HG03045 (cell line): ENCODE data around the gene SLC8B1.
A peak's percentile ranks its signal among the peaks of the same experiment; 100 is the strongest.

Experiments
- ATAC-seq: cut with Tn5 transposase; IDR thresholded peaks from one replicate; pipeline ENCODE4 v1.9.1; 2021; ENCODE audit warnings: mild to moderate bottlenecking, moderate library complexity; ENCODE audit not compliant: unreplicated experiment

The SLC8B1 gene

DNA sequence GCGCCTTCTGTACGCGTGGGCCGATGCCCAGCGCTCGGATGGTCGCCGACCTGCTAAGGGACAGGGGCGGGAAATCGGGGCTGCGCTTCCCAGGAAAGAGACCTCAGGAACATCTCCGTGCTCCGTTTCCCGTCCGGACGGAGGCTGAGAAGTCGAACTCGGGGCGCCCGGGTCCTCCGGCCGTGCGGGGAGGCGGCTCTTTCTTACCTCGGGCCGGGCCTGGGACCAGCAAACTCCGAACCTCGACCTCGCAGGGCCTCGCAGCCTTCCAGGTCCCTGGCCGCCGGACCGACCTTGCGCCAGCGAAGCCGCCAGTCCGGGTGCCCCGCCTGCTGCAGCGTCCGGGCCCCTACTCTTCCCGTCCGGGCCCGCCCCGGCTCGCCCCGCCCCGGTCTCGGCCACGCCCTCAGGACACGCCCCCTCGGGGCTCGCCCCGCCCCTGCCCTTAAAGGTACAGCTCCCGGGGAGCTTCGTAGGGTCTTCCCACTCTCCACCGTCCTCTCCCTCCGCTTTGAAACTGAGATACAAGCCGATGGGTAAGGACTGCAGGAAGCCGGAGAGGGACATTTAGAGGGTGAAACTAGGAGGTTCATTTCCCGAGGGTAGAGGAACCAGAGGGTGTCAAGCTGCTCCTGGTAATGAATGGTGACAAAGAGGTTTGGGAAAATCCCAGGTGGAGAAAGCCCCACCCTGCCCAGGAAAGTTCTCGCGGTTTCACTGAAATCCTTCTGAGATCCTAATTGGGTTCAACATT lies at the start of gene SLC8B1:
Gene SLC8B1 (minus strand): TSS at position 324 of the 754 bp plus-strand sequence. CDS start 2,231 bp downstream, outside the sequence.
- ATAC-seq = peak; percentile 93

DNA sequence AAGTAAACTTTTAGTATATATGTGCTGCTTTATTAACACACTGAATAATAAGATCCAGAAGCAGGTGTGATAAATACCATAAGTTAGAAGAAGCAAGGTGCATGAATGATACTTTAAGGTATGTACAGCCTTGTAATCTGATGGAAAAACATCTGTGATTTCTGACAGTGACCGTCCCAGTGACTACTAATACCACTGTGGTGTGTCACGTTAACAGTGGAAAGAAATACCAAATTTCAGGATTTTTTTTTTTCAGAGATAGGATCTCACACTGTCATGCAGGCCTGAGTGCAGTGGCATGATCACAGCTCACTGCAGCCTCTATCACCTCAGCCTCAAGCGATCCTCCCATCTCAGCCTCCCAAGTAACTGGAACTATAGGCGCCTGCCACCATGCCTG lies 47.3 kb upstream of the SLC8B1 start:
- ATAC-seq = no peak

DNA sequence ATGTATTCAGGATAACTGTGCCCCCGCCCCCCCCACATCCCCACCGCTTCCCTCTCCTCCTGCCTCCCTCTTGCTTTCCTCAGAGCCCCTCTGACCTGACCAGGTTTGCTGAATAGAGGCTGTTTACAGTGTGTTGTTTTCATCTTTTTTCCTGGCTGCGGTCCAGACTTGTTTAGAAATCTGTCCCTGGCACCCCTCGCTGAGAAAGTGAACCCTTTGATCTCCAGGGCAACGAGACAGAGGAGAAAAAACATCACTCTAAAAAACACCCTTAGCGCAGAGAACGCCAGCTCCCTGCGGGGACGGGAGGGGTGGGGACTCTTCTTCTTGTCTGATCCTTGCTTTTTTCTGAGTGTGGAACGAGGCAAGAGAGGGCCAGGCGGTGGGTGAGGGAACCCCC lies 46.3 kb upstream of the SLC8B1 start:
- ATAC-seq = no peak

DNA sequence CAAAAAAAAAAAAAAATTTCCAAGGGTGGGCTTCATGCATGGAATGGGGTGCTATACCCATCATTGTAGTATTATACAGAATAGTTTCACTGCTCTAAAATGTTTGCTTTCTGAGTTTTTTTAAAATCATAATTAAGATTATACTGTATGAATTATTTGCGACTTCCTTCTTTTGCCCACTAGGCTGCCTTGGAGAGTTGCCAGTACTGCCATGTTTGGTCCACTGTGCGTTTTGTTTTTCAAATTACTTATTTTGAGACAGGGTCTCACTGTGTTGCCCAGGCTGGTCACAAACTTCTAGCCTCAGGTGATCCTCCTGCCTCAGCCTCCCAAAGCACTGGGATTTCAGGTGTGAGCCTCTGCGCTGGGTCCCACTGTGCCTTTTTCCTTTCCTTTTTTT lies 43.4 kb upstream of the SLC8B1 start:
- ATAC-seq = no peak

DNA sequence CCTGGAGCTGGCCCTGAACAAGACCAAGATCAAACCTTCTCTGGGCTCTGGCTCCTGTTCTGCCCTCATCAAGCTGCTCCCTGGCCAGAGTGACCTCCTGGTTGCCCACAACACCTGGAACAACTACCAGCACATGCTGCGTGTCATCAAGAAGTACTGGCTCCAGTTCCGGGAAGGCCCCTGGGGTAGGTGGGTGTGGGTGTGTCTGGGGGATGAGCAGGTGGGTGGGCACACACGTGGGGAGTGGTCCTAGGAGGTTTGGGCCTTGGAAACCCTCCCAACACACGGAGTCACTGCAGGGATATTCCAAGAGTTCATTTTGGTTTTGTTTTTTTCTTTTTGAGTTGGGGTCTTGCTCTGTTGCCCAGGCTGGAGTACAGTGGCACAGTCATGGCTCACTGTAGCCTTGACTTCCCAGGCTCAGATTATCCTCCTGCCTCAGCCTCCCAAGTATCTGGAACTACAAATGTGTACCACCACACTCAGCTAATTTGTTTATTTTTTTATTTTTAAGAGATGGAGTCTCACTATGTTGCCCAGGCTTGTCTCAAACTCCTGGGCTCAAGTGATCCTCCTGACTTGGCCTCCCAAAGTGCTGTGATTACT lies 40.0 kb upstream of the SLC8B1 start:
- no peak for ATAC-seq

DNA sequence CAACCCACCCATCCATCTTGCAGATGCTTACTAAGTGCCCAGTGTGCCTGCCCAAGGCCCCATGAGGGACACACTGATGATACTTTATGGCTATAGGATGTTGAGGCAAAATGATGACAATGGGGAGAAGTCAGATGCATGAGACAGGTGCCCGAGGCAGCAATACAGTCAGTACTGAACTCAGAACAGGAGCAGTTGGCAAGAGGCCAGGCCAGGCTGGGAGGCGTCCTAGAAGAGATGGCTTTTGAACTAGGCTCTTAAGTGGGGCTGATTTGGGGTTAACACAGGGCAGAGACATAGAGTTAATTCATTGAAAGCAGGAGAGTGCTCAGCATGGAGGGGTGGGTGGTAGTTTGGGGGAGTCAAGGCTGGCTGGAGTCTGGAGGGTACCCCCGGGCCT lies 39.1 kb upstream of the SLC8B1 start:
- ATAC-seq = no peak

DNA sequence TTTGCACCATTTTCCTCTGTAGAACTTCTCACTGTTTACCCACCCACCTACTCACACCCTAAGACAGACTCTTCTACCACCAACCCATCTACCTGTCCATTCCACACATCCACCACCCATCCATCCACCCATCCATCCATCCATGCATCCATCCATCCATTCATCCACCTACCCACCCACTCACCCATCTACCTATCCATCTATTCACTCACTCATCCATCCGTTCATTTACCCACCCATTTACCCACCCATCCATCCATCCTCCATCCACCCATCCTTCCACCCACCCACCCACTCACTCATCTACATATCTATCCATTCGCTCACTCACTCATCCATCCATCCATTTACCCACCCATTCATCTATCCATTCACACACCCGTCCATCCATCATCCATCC lies 38.5 kb upstream of the SLC8B1 start:
- no peak for ATAC-seq

DNA sequence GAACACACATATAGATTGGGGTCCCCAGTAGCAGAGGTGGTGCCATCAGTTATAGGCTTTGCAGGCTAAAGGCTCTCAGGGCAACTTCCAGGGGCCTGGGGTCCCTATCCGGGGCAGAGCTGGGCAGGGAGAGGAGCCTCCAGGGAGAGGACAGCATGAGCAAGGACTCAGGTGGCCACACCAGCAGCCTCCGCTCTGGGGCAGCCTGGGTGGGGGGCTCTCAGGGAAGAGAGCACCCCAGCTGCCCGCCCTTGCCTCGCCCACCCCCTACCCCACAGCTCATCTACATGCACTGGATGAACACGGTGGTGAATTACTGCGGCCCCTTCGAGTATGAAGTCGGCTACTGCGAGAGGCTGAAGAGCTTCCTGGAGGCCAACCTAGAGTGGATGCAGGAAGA lies 37.5 kb upstream of the SLC8B1 start:
- ATAC-seq = no peak

DNA sequence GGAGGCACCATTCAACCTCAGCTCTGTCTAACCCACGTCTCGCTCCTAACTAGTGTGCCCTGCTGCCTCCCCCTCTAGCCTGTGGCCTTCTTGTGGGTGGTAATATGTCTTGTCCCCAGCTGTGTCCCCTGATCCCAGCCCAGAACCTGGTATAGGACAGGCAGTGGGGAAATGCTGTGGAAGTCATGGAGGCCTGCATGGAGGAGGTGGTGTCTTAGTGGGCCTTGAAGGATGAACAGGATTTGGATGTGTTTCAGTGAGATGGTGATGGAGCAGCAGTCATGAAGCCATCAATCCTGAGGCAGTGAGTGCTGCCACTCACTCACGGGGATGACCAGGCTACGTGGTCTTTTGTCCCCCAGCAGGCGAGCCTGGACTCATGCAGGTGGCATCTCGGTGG lies 36.9 kb upstream of the SLC8B1 start:
- ATAC-seq = no peak

DNA sequence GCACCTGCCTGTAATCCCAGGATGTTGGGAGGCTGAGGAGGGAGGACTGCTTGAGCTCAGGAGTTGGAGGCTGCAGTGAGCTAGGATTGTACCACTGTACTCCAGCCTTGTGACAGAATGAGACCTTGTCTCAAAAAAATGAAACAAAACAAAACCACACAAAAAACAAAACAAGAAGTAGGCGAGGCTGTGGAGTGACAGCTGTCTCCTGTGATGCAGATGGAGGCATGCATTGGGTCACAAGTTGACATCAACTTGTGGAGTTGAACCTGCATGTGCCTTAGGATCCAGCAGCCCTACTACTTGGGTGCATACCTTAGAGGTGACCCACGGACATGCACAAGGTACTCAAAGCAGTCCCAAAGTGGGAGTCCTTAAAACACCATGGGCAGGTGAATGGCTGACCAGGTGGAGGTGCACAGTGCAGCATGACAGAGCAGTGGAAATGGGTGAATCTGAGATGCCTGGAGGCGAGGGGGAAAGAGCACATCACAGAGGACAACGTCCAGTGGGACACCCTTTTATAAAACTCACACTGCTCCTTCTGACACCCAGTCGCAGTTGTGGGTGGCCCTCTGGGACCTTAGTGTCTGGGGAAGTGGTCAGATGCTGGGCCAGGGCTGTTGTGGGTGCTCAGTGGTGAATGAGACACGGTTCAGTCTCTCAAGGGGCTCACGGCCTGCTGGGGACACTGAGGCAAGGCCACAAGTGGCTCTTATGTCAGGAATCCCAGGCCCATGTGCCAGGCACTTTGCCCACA lies 36.2 kb upstream of the SLC8B1 start:
- ATAC-seq = no peak

DNA sequence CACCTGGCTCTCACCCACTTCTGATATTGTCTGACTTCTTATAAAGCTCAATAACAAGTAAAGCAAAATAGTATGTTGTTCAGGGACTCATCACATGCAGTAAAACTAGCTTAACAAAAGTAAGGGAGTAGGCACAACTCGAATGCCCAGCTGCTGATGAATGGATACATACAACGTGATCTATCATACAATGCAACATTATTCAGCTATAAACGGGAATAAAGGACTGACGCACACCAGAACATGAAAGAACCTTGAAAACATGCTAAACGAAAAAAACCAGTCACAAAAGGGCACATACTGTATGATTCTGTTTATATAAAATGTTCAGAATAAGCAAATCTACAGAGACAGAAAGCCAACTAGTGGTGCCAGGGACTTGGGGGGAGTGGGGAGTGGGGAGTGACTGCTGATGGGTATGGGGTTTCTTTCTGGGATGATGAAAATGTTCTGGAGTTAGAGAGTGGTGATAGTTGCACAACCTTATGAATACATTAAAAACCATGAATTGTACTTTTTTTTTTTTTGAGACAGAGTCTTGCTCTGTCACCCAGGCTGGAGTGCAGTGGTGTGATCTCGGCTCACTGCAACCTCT lies 34.6 kb upstream of the SLC8B1 start:
- no peak for ATAC-seq

DNA sequence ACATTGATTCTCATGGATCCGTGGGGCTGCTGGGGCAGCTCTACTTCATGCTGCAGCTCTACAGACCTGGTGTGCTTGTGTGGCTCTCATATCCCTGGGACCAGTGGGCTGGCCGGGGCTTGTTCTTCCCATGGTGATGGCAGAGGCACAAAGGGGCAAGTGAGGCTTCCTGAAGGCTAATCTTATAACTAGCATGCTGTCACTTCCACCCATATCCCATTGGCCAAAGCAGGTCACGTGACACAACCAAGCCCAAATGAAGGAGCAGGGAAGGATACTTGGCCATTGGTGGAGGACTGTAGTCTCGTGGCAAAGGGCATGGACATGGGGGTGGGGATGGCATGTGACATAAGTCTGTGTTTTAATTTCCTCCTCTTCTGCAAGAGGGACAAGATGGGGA lies 33.4 kb upstream of the SLC8B1 start:
- ATAC-seq = no peak

DNA sequence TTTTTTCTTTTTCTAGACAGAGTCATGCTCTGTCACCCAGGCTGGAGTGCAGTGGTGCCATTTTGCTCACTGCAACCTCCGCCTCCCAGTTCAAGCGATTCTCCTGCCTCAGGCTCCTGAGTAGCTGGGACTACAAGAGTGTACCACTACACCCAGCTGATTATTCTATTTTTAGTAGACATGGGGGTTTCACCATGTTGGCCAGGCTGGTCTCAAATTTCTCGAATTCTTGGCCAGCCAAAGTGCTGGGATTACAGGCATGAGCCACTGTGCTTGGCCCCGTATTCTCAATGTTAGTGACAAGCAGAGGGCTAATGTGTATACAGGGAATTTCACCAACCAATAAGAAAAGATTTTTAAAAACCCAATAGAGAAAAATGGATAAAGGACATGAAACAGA lies 31.9 kb upstream of the SLC8B1 start:
- no peak for ATAC-seq

DNA sequence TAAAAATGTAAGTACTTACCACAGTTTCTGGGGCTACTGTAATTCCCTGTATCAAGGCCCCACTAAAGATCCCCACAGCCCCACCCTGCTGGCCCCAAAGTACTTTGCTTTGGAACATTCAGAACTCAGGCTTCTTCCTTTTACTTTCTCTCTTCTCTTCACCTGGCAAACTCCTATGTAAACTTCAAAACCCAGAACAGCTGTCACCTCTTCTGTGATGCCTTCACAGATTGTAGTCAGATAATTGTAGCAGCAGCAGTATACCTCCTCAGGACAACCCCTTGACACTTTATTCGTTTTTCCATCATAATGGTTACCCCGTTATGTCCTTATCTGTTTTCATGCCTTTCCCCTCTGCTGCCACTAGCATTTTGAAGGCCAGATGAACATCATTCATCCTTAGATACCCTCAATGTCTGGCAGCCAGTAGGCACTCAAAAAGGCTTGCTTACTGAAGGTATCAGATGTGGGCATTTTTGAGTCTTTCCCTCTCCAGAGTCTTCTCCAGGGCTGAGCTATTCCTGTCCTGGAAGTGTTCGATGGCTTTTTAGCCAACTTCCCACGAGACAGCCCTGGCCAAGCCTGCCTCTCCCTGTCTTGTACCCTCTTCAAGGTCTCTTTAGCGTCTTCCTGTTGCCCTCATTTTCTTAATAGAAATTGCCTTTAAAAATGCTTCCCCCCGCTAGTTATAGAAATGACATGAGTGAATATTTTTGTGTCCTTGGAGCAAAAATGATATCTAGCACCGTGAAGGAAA lies 30.9 kb upstream of the SLC8B1 start:
- no peak for ATAC-seq

DNA sequence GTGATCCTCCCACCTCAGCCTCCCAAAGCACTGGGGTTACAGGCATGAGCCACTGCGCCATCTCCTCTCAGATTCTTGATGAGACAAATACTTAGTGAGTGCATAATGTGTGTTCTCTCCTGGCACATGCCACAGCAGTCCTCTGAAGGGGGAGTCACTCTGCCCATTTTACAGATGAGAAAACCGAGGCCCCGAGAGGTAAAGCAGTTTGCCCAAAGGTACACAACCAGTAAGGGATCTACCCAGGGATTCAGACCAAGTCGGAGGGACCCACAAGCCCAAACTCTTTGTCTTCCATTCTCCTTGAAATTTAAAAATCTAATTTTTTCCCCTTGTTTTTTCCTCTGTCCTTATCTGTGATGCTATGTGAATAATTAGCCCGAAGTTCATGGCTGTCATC lies 29.8 kb upstream of the SLC8B1 start:
- ATAC-seq = no peak

DNA sequence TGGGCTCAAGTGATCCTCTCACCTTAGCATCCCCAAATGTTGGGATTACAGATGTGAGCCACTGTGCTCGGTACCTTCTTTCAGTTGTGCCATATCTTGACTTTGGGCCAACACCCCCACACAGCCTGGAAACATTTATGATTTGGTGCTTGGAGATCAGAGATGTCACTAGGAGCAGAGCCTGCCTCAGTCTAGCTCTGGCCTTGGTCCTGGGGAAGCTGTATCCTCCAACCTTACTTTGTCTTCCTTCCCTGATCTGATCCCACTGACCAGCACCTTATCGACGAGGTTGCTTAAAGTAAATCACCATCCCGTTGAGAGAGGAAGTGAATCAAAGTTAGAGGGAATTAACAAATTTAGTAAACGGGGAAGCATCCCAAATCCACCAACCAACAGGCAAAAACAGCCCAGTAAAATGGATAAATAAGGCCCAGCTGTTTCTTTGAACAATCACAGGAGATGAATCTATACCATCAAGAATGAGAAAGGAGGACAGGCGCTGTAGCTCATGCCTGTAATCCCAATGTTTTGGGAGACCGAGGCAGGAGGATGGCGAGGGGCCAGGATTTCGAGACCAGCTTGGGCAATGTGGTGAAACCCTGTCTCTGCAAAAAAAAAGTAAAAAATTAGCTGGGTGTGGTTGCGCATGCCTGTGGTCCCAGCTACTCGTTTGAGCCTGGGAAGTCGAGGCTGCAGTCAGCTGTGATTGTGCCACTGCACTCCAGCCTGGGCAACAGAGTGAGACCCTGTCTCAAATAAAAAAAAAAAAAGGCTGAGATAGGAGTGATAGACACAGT lies 26.9 kb upstream of the SLC8B1 start:
- no peak for ATAC-seq

DNA sequence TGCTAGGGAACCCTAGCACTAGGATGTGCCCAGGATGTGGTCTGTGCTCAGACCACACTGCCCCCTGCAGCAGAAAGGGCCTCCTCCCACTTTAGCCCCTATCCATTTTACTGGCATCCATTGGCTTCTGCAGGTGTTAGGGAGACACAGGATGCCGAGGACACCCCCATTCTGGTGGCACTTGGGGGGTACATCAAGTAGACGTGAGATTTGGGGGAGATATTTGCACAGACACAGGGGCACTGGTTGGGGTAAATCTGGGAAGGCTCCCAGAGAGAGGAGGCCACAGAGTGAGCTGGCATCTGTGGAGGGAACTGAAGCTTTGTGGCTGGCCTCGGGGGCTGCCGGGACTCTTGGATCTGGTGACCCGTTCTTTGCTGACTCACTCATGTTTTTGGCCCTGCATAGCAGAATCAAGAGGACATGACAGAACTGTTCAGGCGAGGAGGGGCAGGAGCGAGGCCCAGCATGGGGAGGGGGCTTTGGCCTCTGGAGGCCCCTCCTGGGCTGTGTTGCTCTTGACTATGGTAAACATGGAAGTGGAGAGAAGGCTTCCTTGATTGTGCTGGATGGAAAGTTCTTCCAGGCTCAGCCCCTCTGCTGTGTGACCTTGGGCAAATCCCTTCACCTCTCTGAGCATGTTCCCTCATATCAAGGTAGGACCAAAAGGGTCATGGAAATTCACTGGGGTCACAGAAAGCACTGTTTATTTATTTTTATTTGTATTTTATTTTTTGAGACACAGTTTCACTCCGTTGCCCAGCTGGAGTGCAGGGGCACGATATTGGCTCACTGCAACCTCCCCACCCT lies 25.2 kb upstream of the SLC8B1 start:
- no peak for ATAC-seq

DNA sequence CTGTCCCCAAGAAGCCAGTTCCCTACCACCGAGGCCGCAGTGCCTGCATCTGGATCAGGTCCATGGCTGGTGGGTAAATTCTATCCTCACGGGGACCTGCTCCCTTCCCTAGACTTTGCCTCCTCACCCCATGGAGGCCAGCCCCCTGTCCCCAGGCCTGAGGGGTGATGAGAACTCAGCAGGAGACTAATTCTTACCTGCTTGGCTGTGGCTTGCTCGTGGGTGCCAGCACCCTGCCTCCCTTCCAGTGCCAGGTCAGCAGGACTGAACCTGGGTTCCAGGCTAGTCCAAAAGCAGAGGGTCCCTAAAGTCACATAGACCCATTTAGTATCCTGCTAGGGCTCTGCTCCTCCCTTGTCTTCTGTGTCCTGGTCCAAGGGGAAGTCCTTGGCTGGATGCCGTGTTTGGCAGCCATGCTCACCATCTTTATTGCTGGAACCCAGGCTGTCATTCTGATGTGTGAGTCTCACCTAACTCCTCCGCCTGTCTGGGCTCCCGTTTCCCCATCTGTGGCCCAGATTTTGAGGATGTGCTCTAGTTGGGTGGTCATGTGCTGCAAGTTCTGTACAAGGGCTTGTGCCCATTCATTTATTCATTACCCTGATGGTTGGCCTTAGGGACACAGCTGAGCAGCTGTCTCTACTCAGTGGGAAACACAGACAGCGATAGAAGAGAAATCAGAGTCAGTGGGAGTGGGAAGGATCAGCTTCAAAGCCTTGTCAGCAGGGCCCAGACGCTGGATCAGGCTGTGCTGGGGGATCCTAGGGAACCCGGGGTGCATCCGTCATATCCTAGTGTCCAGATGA lies 24.4 kb upstream of the SLC8B1 start:
- no peak for ATAC-seq
